HepG2 (cell line): ENCODE data around the gene MAB21L4. TPM values are rescaled to one million over a fixed set of nuclear protein-coding genes. Genes with fewer than 3 reads are reported as not detected.
A peak's percentile ranks its signal among the peaks of the same experiment; 100 is the strongest.

Source experiments
- AHDC1 ChIP-seq: sonication (generic); formaldehyde crosslinking; IDR thresholded peaks from 2 replicates; pipeline ENCODE4 v1.5.1; 2020; ENCODE audit warnings: mild to moderate bottlenecking, missing genetic modification reagents, borderline replicate concordance
- ATF7 ChIP-seq, 2 experiments: fragments of 450-650 bp in 1 of 2; sonication (generic) in 1 of 2; formaldehyde crosslinking in 1 of 2; IDR thresholded peaks; 2 replicates each; pipeline versions ENCODE4 v1.4.0 to v1.6.1; 2016 to 2020; ENCODE audit warnings: antibody characterized with exemption in 1 of 2, mild to moderate bottlenecking in 1 of 2, missing genetic modification reagents in 1 of 2
- CBX5 ChIP-seq: sonication (generic); formaldehyde crosslinking; IDR thresholded peaks from 2 replicates; pipeline ENCODE4 v1.4.0; 2020; ENCODE audit warnings: missing genetic modification reagents, borderline replicate concordance
- FOXK1 ChIP-seq: sonication (generic); formaldehyde crosslinking; IDR thresholded peaks from 2 replicates; pipeline ENCODE4 v1.4.0; 2020; ENCODE audit warnings: low read depth, missing genetic modification reagents, borderline replicate concordance
- GZF1 ChIP-seq: sonication (generic); formaldehyde crosslinking; IDR thresholded peaks from 2 replicates; pipeline ENCODE4 v1.5.1; 2020; ENCODE audit warnings: mild to moderate bottlenecking, missing genetic modification reagents
- KLF11 ChIP-seq: IDR thresholded peaks from 2 replicates; pipeline ENCODE4 v1.6.1; 2016; ENCODE audit warnings: missing compliant biosample characterization
- MXD3 ChIP-seq: IDR thresholded peaks from 2 replicates; pipeline ENCODE4 v1.6.1; 2016; ENCODE audit warnings: mild to moderate bottlenecking, missing biosample characterization, missing genetic modification reagents
- PITX1 ChIP-seq: sonication (generic); formaldehyde crosslinking; IDR thresholded peaks from 2 replicates; pipeline ENCODE4 v1.5.1; 2020; ENCODE audit warnings: mild to moderate bottlenecking, missing genetic modification reagents
- PRMT3 ChIP-seq: sonication (generic); formaldehyde crosslinking; IDR thresholded peaks from 2 replicates; pipeline ENCODE4 v1.8.1; 2022; ENCODE audit warnings: low read depth, mild to moderate bottlenecking, moderate library complexity, missing genetic modification reagents, borderline replicate concordance
- PTBP1 ChIP-seq: fragments of 200-400 bp; formaldehyde crosslinking; IDR thresholded peaks from 2 replicates; pipeline ENCODE4 v1.6.1; 2018; ENCODE audit warnings: low read length, low read depth; ENCODE audit not compliant: poor library complexity, severe bottlenecking
- SATB2 ChIP-seq: sonication (generic); formaldehyde crosslinking; IDR thresholded peaks from 2 replicates; pipeline ENCODE4 v1.5.0; 2020; ENCODE audit warnings: missing genetic modification reagents
- SMYD3 ChIP-seq: sonication (generic); formaldehyde crosslinking; IDR thresholded peaks from 2 replicates; pipeline ENCODE4 v1.8.1; 2023; ENCODE audit warnings: mild to moderate bottlenecking, missing genetic modification reagents
- TCF12 ChIP-seq, 2 experiments: fragments of 450-650 bp in 1 of 2; sonication (generic) in 1 of 2; formaldehyde crosslinking in 1 of 2; IDR thresholded peaks; 2 replicates each; pipeline versions ENCODE4 v1.6.1 to v1.8.0; 2017 to 2022; ENCODE audit warnings: antibody characterized with exemption in 1 of 2, mild to moderate bottlenecking in 1 of 2, missing genetic modification reagents in 1 of 2, moderate library complexity in 1 of 2
- THYN1 ChIP-seq: sonication (generic); formaldehyde crosslinking; IDR thresholded peaks from 2 replicates; pipeline ENCODE4 v1.8.1; 2023; ENCODE audit warnings: low read depth, mild to moderate bottlenecking, moderate library complexity, missing genetic modification reagents, borderline replicate concordance
- ZC3H13 ChIP-seq: sonication (generic); formaldehyde crosslinking; IDR thresholded peaks from 2 replicates; pipeline ENCODE4 v1.8.1; 2023; ENCODE audit warnings: mild to moderate bottlenecking, missing genetic modification reagents, moderate library complexity
- ZNF281 ChIP-seq: sonication (generic); formaldehyde crosslinking; IDR thresholded peaks from 2 replicates; pipeline ENCODE4 v1.4.0; 2020; ENCODE audit warnings: missing genetic modification reagents, borderline replicate concordance
- ZNF510 ChIP-seq: sonication (generic); formaldehyde crosslinking; IDR thresholded peaks from 2 replicates; pipeline ENCODE4 v1.4.0; 2020; ENCODE audit warnings: low read depth, mild to moderate bottlenecking, missing genetic modification reagents
- ZNF720 ChIP-seq: sonication (generic); formaldehyde crosslinking; IDR thresholded peaks from 2 replicates; pipeline ENCODE4 v1.4.0; 2020; ENCODE audit warnings: missing genetic modification reagents
- ZNF777 ChIP-seq: sonication (generic); formaldehyde crosslinking; IDR thresholded peaks from 2 replicates; pipeline ENCODE4 v1.4.0; 2020; ENCODE audit warnings: missing genetic modification reagents
- polyA plus RNA-seq, 8 experiments: library from polyadenylated mRNA; depleted of rRNA in 3 of 8; stranded (reverse) in 7 of 8; unstranded in 1 of 8; fragments of >200 nt; fragmentation: Illumina TruSeq in 4 of 8; extraction: Trizol in 4 of 8; gene quantifications; 2 replicates each; pipeline versions ENCODE4 v1.2.1 to v1.2.3, GENCODE V29; 2011 to 2016; ENCODE audit warnings: low read depth in 4 of 8, missing spikeins in 1 of 8, mixed read lengths in 1 of 8; ENCODE audit not compliant: insufficient read depth in 1 of 8
- total RNA-seq, 5 experiments: library from RNA; depleted of rRNA; stranded (reverse); fragments of >200 nt; fragmentation: Illumina TruSeq; extraction: Trizol; gene quantifications; 2 replicates each; pipeline ENCODE4 v1.2.3, GENCODE V29; 2016; ENCODE audit warnings: low read depth in 1 of 5

The MAB21L4 gene
- total and polyA plus RNA-seq, 2 of the 13 experiments (the other 11 are each of a cell fraction or from before 2014, with no cell fraction given), result 3.0 to 14.0 TPM

- peak; percentile 89 for TF ChIP-seq AHDC1 (CRISPR knock-in tag)
- TF ChIP-seq ZNF510, result peak; percentile 75; the same call in 1 of the 2 replicates
- no peak for TF ChIP-seq SMYD3 (CRISPR knock-in tag)
- TF ChIP-seq MXD3 (CRISPR knock-in tag), result peak; percentile 98
- TF ChIP-seq ZNF281, result peak; percentile 74; the same call in 1 of the 2 replicates
- no peak for TF ChIP-seq PTBP1
- TF ChIP-seq ZNF720 (CRISPR knock-in tag), result no peak; the same call in 1 of the 2 replicates
- TF ChIP-seq KLF11 (CRISPR knock-in tag), result peak; percentile 98
- TF ChIP-seq FOXK1 (CRISPR knock-in tag), result peak; percentile 67; the same call in 1 of the 2 replicates
- peak; percentile 68; the same call in 1 of the 2 replicates for TF ChIP-seq ZNF777 (CRISPR knock-in tag)
- no peak for TF ChIP-seq TCF12 (IDR thresholded peaks at IDR 0.05)
- peak; percentile 97 for TF ChIP-seq TCF12 (CRISPR knock-in tag; IDR thresholded peaks at IDR 0.05)
- TF ChIP-seq CBX5 (CRISPR knock-in tag), result peak; percentile 87
- peak; percentile 89; the same call in 1 of the 2 replicates for TF ChIP-seq ZC3H13 (CRISPR knock-in tag)
- peak; percentile 68; the same call in 1 of the 2 replicates for TF ChIP-seq ATF7 (IDR thresholded peaks at IDR 0.05)
- TF ChIP-seq ATF7 (CRISPR knock-in tag; IDR thresholded peaks at IDR 0.05), result peak; percentile 88
- TF ChIP-seq SATB2 (CRISPR knock-in tag), result peak; percentile 97; the same call in 1 of the 2 replicates
- no peak for TF ChIP-seq THYN1 (CRISPR knock-in tag)
- TF ChIP-seq PRMT3, result peak; percentile 95; the same call in 1 of the 2 replicates
- peak; percentile 89 for TF ChIP-seq GZF1 (CRISPR knock-in tag)
- peak; percentile 98 for TF ChIP-seq PITX1 (CRISPR knock-in tag)
Measured at GRCh38 chr2:240857039-240858008, 38.6 kb downstream of the MAB21L4 start (continued).
